ENCODE data around the gene TIMM21.

The TIMM21 gene

DNA sequence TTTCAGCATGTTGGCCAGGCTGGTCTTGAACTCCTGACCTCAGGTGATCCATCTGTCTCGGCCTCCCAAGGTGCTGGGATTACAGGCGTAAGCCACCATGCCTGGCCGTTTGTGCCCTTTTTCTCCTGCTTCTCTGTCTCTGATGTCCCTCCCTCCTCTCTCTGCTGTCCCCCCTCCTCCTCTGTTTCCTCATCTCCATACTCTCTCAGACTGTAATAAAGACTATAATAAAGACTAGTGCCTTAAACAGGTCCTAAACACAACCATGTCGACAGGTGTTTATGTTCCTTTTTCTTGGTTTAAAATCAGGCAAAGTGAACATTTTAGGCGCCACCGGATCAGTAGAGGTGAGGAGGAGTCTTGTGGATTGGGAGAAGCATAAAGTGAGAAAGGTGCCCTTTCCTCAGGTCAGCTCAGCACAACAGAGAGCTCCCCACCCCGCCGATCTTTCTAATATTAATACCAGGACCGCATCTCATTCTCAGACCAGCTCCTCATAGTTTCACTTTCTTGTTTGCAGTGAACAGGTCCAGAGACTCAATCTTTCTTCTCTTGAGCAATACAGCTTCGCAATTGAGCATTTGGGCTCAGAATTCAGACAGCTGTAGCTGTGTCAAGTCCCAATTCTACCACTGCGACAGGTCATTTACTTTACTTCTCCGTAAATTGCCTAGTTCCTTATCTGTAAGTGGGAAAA lies 23.7 kb downstream of the TIMM21 start:
- no peak for TF ChIP-seq SPI1 (IDR thresholded peaks at IDR 0.05; ENCODE audit: borderline replicate concordance, low read depth)
- TF ChIP-seq, protein P1, sequence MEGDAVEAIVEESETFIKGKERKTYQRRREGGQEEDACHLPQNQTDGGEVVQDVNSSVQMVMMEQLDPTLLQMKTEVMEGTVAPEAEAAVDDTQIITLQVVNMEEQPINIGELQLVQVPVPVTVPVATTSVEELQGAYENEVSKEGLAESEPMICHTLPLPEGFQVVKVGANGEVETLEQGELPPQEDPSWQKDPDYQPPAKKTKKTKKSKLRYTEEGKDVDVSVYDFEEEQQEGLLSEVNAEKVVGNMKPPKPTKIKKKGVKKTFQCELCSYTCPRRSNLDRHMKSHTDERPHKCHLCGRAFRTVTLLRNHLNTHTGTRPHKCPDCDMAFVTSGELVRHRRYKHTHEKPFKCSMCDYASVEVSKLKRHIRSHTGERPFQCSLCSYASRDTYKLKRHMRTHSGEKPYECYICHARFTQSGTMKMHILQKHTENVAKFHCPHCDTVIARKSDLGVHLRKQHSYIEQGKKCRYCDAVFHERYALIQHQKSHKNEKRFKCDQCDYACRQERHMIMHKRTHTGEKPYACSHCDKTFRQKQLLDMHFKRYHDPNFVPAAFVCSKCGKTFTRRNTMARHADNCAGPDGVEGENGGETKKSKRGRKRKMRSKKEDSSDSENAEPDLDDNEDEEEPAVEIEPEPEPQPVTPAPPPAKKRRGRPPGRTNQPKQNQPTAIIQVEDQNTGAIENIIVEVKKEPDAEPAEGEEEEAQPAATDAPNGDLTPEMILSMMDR (IDR thresholded peaks at IDR 0.05; ENCODE audit: insufficient read depth, low read length), result no peak
- no peak for TF ChIP-seq REST (IDR thresholded peaks at IDR 0.05; ENCODE audit: insufficient replicate concordance, low read depth)
- TF ChIP-seq POLR2AphosphoS5 (IDR thresholded peaks at IDR 0.05; ENCODE audit: low read depth), result no peak
- no peak for TF ChIP-seq GABPA (IDR thresholded peaks at IDR 0.05; ENCODE audit: low read depth)
- H3K27ac ChIP-seq (replicated peaks), result no peak overlapping the region
- H3K4me3 ChIP-seq (replicated peaks; ENCODE audit: insufficient read depth, low read length), result no peak overlapping the region
- DNase-seq (ENCODE audit: low read depth in 1 of 2, low spot score in 1 of 2), result no peak
- H3K27me3 ChIP-seq (ENCODE audit: insufficient read depth, poor library complexity, severe bottlenecking), result peaks cover 8% of the 10 kb centered on the region

DNA sequence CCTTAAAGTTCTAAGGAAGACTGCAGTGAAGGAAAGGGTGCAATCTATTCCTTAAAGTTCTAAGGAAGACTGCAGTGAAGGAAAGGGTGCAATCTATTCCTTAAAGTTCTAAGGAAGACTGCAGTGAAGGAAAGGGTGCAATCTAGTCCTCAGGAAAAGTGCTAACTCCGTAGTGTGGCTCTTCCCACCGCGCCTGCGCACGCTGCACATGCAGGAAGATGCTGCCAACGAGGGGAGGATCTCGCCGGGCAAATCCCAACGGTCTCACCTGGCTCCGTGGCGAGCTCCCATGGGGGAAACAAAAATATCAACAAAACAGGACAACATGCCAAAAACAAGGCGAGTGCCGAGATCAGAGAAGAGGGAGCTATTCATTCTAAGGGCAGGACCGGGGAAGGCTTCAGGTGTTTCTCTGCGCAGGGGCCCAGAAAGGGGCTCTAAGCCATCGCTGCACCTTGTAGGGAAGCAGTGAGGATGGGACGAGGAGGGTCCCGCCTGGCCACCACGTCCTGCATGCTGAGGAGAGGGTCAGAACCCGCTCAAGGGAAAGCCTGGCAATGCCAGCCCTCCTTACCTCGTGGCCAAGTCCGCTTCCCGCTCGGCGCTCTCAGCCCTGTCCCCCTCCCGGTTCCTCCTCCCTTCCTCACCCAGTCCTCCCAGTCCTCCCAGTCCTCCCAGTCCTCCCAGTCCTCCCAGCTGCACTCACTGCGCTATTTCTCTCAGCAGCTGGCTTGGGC lies 24.5 kb downstream of the TIMM21 start:
- no peak for DNase-seq (ENCODE audit: low read depth in 1 of 2, low spot score in 1 of 2)
- no peak overlapping the region for H3K27ac ChIP-seq (replicated peaks)
- peaks cover 8% of the 10 kb centered on the region for H3K27me3 ChIP-seq (ENCODE audit: insufficient read depth, poor library complexity, severe bottlenecking)
- H3K4me3 ChIP-seq (replicated peaks; ENCODE audit: insufficient read depth, low read length), result no peak overlapping the region
- no peak for TF ChIP-seq REST (IDR thresholded peaks at IDR 0.05; ENCODE audit: insufficient replicate concordance, low read depth)
- TF ChIP-seq SPI1 (IDR thresholded peaks at IDR 0.05; ENCODE audit: borderline replicate concordance, low read depth), result no peak
- no peak for TF ChIP-seq GABPA (IDR thresholded peaks at IDR 0.05; ENCODE audit: low read depth)
- TF ChIP-seq, protein P1 (IDR thresholded peaks at IDR 0.05; ENCODE audit: insufficient read depth, low read length), result no peak
- no peak for TF ChIP-seq POLR2AphosphoS5 (IDR thresholded peaks at IDR 0.05; ENCODE audit: low read depth)

DNA sequence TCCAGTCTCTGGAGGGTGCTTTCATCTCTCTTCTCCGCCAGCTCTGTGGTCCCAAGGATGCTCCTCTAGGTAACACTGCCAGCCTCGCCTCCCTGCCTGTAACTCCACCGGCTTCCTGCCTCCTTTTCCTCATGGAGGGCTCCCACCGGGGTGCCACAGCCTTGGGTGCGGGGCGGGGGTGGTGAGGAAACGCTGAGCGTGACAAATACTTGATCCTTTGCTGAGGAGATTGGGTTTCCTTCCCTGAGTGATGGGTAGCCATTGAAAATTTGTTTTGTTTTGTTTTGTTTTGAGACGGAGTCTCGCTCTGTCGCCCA lies 25.1 kb downstream of the TIMM21 start:
- H3K27me3 ChIP-seq (ENCODE audit: insufficient read depth, poor library complexity, severe bottlenecking), result peaks cover 8% of the 10 kb centered on the region
- DNase-seq (ENCODE audit: low read depth in 1 of 2, low spot score in 1 of 2), result no peak
- H3K27ac ChIP-seq (replicated peaks), result no peak overlapping the region
- TF ChIP-seq SPI1 (IDR thresholded peaks at IDR 0.05; ENCODE audit: borderline replicate concordance, low read depth), result no peak
- TF ChIP-seq, protein P1 (IDR thresholded peaks at IDR 0.05; ENCODE audit: insufficient read depth, low read length), result no peak
- no peak overlapping the region for H3K4me3 ChIP-seq (replicated peaks; ENCODE audit: insufficient read depth, low read length)

All from HL-60 (cell line).